ENCODE results near the gene MACF1. TPM values are rescaled to one million over a fixed set of nuclear protein-coding genes. Genes with fewer than 3 reads are reported as not detected.

MACF1 gene
- total and polyA plus RNA-seq, 4 donors, result 284 to 366 (median 329) TPM

GRCh38 chr1:39317111-39317510 is 112.6 kb downstream of the MACF1 start:
- H3K27me3 ChIP-seq (ENCODE audit: control insufficient read depth, insufficient read depth, low read length), result no peaks in the 10 kb centered on the region
- peaks cover 38% of the 10 kb centered on the region for H3K36me3 ChIP-seq (ENCODE audit: control insufficient read depth, insufficient read depth, low read length)
- WGBS (ENCODE audit: insufficient coverage), result 92% methylated on average over 5 of the region's 8 CpGs
- no peaks in the 10 kb centered on the region for H3K9me3 ChIP-seq (ENCODE audit: control insufficient read depth, insufficient read depth, low read length)
- no peak for DNase-seq (ENCODE audit: low read depth in 4 of 6, low spot score in 6 of 6)
- no peak overlapping the region for H3K4me3 ChIP-seq (ENCODE audit: low read depth, low read length)
- no peaks in the 10 kb centered on the region for H3K4me1 ChIP-seq (ENCODE audit: control insufficient read depth, insufficient read depth, low read length)
- H3K27ac ChIP-seq (ENCODE audit: low read depth, low read length), result no peak overlapping the region

DNA sequence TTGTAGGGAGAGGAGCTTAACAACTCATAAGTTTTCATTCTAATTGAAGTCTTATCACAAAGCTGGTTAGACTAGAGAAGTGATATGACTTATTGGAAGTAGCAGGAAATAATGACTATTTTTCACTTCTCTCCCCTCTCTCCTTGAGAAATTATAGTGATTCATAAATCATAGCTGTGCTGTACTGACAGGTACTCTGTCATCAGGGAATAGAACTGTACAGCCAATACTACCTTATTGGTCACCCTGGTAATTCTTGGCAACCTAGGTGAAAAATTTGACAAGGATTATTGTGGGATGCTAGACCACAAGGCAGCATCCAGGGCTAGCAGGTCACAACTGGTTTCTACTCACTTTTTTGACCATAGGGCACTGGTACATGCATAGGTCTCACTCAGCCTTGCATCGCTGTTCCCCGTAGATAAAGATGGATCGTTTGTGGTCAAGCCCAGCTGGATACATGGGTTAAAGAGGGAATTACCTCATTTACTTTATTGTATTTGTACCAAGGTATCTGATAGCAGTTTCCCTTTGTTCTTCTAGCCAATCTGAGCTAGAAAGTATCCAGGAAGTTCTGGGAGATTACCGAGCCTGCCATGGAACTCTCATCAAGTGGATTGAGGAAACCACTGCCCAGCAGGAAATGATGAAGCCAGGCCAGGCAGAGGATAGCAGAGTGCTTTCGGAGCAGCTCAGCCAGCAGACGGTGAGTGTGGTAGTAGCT is 113.6 kb downstream of the MACF1 start:
- 67% methylated on average over 1 of the region's 6 CpGs for WGBS (ENCODE audit: insufficient coverage)
- Histone ChIP-seq H3K27ac (ENCODE audit: low read depth, low read length) (no peak overlapping the region), H3K27me3 (ENCODE audit: control insufficient read depth, insufficient read depth, low read length) (no peaks in the 10 kb centered on the region), H3K4me3 (ENCODE audit: low read depth, low read length) (no peak overlapping the region), H3K4me1 (ENCODE audit: control insufficient read depth, insufficient read depth, low read length) (no peaks in the 10 kb centered on the region), H3K36me3 (ENCODE audit: control insufficient read depth, insufficient read depth, low read length) (peaks cover 40% of the 10 kb centered on the region), H3K9me3 (ENCODE audit: control insufficient read depth, insufficient read depth, low read length) (no peaks in the 10 kb centered on the region)
- DNase-seq (ENCODE audit: low read depth in 4 of 6, low spot score in 6 of 6), result no peak

GRCh38 chr1:39321979-39322378 is 117.5 kb downstream of the MACF1 start:
- Histone ChIP-seq H3K4me3 (ENCODE audit: low read depth, low read length) (no peak overlapping the region), H3K4me1 (ENCODE audit: control insufficient read depth, insufficient read depth, low read length) (no peaks in the 10 kb centered on the region), H3K27ac (ENCODE audit: low read depth, low read length) (no peak overlapping the region), H3K9me3 (ENCODE audit: control insufficient read depth, insufficient read depth, low read length) (no peaks in the 10 kb centered on the region), H3K27me3 (ENCODE audit: control insufficient read depth, insufficient read depth, low read length) (no peaks in the 10 kb centered on the region), H3K36me3 (ENCODE audit: control insufficient read depth, insufficient read depth, low read length) (peaks cover 58% of the 10 kb centered on the region)
- no CpG with 5 or more reads among the region's 1 CpG for WGBS (ENCODE audit: insufficient coverage)
- no peak for DNase-seq (ENCODE audit: low read depth in 4 of 6, low spot score in 6 of 6)

GRCh38 chr1:39322431-39322830 is 117.9 kb downstream of the MACF1 start:
- Histone ChIP-seq H3K4me3 (ENCODE audit: low read depth, low read length) (no peak overlapping the region), H3K4me1 (ENCODE audit: control insufficient read depth, insufficient read depth, low read length) (no peaks in the 10 kb centered on the region), H3K9me3 (ENCODE audit: control insufficient read depth, insufficient read depth, low read length) (no peaks in the 10 kb centered on the region), H3K36me3 (ENCODE audit: control insufficient read depth, insufficient read depth, low read length) (peaks cover 58% of the 10 kb centered on the region), H3K27ac (ENCODE audit: low read depth, low read length) (no peak overlapping the region), H3K27me3 (ENCODE audit: control insufficient read depth, insufficient read depth, low read length) (no peaks in the 10 kb centered on the region)
- 88% methylated on average over 4 of the region's 6 CpGs for WGBS (ENCODE audit: insufficient coverage)
- no peak for DNase-seq (ENCODE audit: low read depth in 4 of 6, low spot score in 6 of 6)

- no peaks in the 10 kb centered on the region for H3K4me1 ChIP-seq (ENCODE audit: control insufficient read depth, insufficient read depth, low read length)
- no peak overlapping the region for H3K4me3 ChIP-seq (ENCODE audit: low read depth, low read length)
- H3K36me3 ChIP-seq (ENCODE audit: control insufficient read depth, insufficient read depth, low read length), result peaks cover 56% of the 10 kb centered on the region
- WGBS (ENCODE audit: insufficient coverage), result 100% methylated on average over 2 of the region's 2 CpGs
- no peaks in the 10 kb centered on the region for H3K9me3 ChIP-seq (ENCODE audit: control insufficient read depth, insufficient read depth, low read length)
- no peaks in the 10 kb centered on the region for H3K27me3 ChIP-seq (ENCODE audit: control insufficient read depth, insufficient read depth, low read length)
- DNase-seq (ENCODE audit: low read depth in 4 of 6, low spot score in 6 of 6), result no peak
- H3K27ac ChIP-seq (ENCODE audit: low read depth, low read length), result no peak overlapping the region
Observed at GRCh38 chr1:39324888-39325287, 120.4 kb downstream of the MACF1 start.

DNA sequence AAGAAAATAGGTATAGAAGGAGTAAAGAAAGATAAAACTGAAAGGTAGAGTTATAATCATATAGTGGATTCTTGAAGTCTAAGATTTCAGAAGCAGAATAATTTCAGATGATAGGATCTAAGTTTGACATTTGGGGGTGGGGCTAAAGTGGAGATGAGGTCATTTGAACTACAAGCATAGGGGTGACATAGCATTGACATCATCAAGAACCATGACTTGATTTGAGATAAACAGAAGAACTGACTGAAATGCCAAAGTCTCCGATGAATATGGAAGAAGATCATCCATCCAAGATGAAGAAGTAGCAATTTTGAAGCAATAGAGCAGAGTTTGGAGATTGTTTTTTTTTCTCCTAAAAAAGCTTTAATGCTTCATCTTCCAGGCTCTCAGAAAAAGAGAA is 122.3 kb downstream of the MACF1 start:
- no peak overlapping the region for H3K4me3 ChIP-seq (ENCODE audit: low read depth, low read length)
- H3K36me3 ChIP-seq (ENCODE audit: control insufficient read depth, insufficient read depth, low read length), result peaks cover 58% of the 10 kb centered on the region
- no peaks in the 10 kb centered on the region for H3K4me1 ChIP-seq (ENCODE audit: control insufficient read depth, insufficient read depth, low read length)
- no peak for DNase-seq (ENCODE audit: low read depth in 4 of 6, low spot score in 6 of 6)
- H3K27me3 ChIP-seq (ENCODE audit: control insufficient read depth, insufficient read depth, low read length), result no peaks in the 10 kb centered on the region
- no CpG with 5 or more reads among the region's 1 CpG for WGBS (ENCODE audit: insufficient coverage)
- no peak overlapping the region for H3K27ac ChIP-seq (ENCODE audit: low read depth, low read length)
- no peaks in the 10 kb centered on the region for H3K9me3 ChIP-seq (ENCODE audit: control insufficient read depth, insufficient read depth, low read length)

DNA sequence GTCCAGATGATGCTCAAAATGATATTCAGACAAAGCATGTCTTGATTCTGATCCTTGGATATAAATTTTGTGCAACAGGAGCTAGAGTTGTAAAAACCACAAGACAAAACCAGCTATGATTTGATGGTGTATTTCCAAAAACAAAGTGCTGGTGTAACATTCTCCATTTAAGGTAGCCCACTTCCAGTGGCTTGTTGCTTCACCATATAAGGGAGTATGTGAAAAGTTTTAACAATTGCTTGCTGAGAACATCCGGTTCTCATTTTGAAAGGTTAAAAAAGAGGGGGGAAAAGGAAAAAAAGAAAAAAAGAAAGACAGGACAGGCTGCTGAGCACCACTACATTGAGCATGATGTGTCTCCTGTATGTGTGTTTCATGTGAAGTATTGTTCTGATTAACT is 123.6 kb downstream of the MACF1 start:
- no peak for DNase-seq (ENCODE audit: low read depth in 4 of 6, low spot score in 6 of 6)
- no peak overlapping the region for H3K27ac ChIP-seq (ENCODE audit: low read depth, low read length)
- H3K36me3 ChIP-seq (ENCODE audit: control insufficient read depth, insufficient read depth, low read length), result peaks cover 55% of the 10 kb centered on the region
- 86% methylated on average over 1 of the region's 1 CpG for WGBS (ENCODE audit: insufficient coverage)
- H3K27me3 ChIP-seq (ENCODE audit: control insufficient read depth, insufficient read depth, low read length), result no peaks in the 10 kb centered on the region
- H3K4me3 ChIP-seq (ENCODE audit: low read depth, low read length), result no peak overlapping the region
- H3K4me1 ChIP-seq (ENCODE audit: control insufficient read depth, insufficient read depth, low read length), result no peaks in the 10 kb centered on the region
- H3K9me3 ChIP-seq (ENCODE audit: control insufficient read depth, insufficient read depth, low read length), result no peaks in the 10 kb centered on the region

DNA sequence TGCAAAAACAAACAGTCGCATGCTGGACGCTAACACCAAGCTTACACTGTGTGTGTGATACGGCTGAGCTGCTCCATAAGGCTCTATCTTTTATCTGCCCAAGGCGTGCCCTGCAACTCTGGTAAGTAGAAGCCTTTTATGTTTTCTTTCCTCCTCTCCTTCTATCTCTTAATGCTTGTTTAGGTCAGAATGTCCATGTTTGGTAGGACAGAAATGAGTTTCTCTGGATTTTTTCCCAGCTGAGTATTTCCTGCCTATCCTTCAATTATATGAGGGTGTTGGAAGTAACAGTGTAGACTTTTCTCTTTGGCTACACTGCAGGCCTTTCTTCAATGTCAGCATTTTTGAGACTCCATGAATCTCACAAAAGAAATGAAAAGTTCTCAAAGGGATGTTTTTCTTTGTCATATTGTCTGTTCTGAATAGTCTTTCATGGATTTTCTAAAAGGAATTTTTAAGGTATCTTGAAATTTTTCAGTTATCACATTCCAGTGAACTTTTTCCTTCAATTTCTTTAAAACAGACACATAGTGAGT is 124.2 kb downstream of the MACF1 start:
- 80% methylated on average over 1 of the region's 4 CpGs for WGBS (ENCODE audit: insufficient coverage)
- peaks cover 54% of the 10 kb centered on the region for H3K36me3 ChIP-seq (ENCODE audit: control insufficient read depth, insufficient read depth, low read length)
- DNase-seq (ENCODE audit: low read depth in 4 of 6, low spot score in 6 of 6), result no peak
- H3K9me3 ChIP-seq (ENCODE audit: control insufficient read depth, insufficient read depth, low read length), result no peaks in the 10 kb centered on the region
- H3K4me3 ChIP-seq (ENCODE audit: low read depth, low read length), result no peak overlapping the region
- no peaks in the 10 kb centered on the region for H3K27me3 ChIP-seq (ENCODE audit: control insufficient read depth, insufficient read depth, low read length)
- H3K4me1 ChIP-seq (ENCODE audit: control insufficient read depth, insufficient read depth, low read length), result no peaks in the 10 kb centered on the region
- H3K27ac ChIP-seq (ENCODE audit: low read depth, low read length), result no peak overlapping the region

- Histone ChIP-seq H3K36me3 (ENCODE audit: control insufficient read depth, insufficient read depth, low read length) (peaks cover 32% of the 10 kb centered on the region), H3K27ac (ENCODE audit: low read depth, low read length) (no peak overlapping the region), H3K4me1 (ENCODE audit: control insufficient read depth, insufficient read depth, low read length) (no peaks in the 10 kb centered on the region), H3K9me3 (ENCODE audit: control insufficient read depth, insufficient read depth, low read length) (no peaks in the 10 kb centered on the region), H3K4me3 (ENCODE audit: low read depth, low read length) (no peak overlapping the region), H3K27me3 (ENCODE audit: control insufficient read depth, insufficient read depth, low read length) (no peaks in the 10 kb centered on the region)
- 87% methylated on average over 4 of the region's 5 CpGs for WGBS (ENCODE audit: insufficient coverage)
- DNase-seq (ENCODE audit: low read depth in 4 of 6, low spot score in 6 of 6), result no peak
Observed at GRCh38 chr1:39331647-39332046, 127.2 kb downstream of the MACF1 start.

DNA sequence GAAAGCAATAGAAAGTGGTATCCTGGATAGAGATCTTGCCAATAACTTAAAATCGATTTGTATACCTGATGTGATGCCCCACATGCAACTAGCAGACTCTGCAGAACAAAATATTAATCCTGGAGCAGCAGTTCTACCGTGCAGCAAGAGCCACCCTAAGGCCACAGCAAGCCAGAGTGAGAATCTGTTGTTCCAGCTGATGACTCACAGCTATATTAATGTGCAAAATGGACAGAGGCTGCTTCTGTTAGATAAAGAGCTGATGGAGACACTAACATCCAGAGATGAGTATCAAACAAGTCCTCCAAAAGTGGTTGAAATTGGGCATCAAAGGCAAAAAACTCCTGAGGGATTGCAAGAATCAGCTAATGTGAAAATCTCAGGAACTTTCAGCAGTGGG is 127.8 kb downstream of the MACF1 start:
- peaks cover 27% of the 10 kb centered on the region for H3K36me3 ChIP-seq (ENCODE audit: control insufficient read depth, insufficient read depth, low read length)
- H3K27me3 ChIP-seq (ENCODE audit: control insufficient read depth, insufficient read depth, low read length), result no peaks in the 10 kb centered on the region
- H3K4me1 ChIP-seq (ENCODE audit: control insufficient read depth, insufficient read depth, low read length), result no peaks in the 10 kb centered on the region
- DNase-seq (ENCODE audit: low read depth in 4 of 6, low spot score in 6 of 6), result no peak
- WGBS (ENCODE audit: insufficient coverage), result no CpG with 5 or more reads among the region's 2 CpGs
- no peak overlapping the region for H3K27ac ChIP-seq (ENCODE audit: low read depth, low read length)
- H3K9me3 ChIP-seq (ENCODE audit: control insufficient read depth, insufficient read depth, low read length), result no peaks in the 10 kb centered on the region
- no peak overlapping the region for H3K4me3 ChIP-seq (ENCODE audit: low read depth, low read length)
